IMR-90 (cell line): ENCODE measurements around the gene NIPAL3. TPM values are rescaled to one million over a fixed set of nuclear protein-coding genes. Genes with fewer than 3 reads are reported as not detected.

ENCODE experiments used
- ATAC-seq: fragments of 200-7000 bp; cut with Tn5 transposase; 2 replicates; pipeline ENCODE4 v1.9.1; 2020; ENCODE audit warnings: low read depth, mild to moderate bottlenecking, moderate library complexity
- BruUV-seq: library from RNA; stranded (reverse); fragments of 400-500 nt; replicated peaks from 2 replicates; lab custom pipeline; 2021; lab: Mats Ljungman, UMichigan
- CTCF ChIA-PET: fragments of 300-600 bp; formaldehyde crosslinking; extraction: SDS; loops from one replicate; lab custom pipeline; 2021; ENCODE audit warnings: antibody characterized with exemption; lab: Yijun Ruan, JAX
- POLR2A ChIA-PET: fragments of 300-600 bp; sonication (Branson Sonifier 250); formaldehyde crosslinking; loops from one replicate; lab custom pipeline; 2022; ENCODE audit warnings: antibody characterized with exemption; ENCODE audit not compliant: unreplicated experiment; lab: Charles Lee
- DNase-seq: peaks from one replicate; pipeline ENCODE4 v3.0.0; 2013
- H2AFZ ChIP-seq: replicated peaks from 2 replicates; pipeline ENCODE3; 2013; ENCODE audit warnings: low read length, mild to moderate bottlenecking; ENCODE audit not compliant: poor library complexity
- H2AK5ac ChIP-seq: 2 replicates; pipeline ENCODE4 v1.6.1; 2013; ENCODE audit warnings: low read depth, low read length, inconsistent platforms
- H2AK9ac ChIP-seq: replicated peaks from 2 replicates; pipeline ENCODE3; 2013; ENCODE audit warnings: mild to moderate bottlenecking, low read depth, low read length, moderate library complexity; ENCODE audit not compliant: poor library complexity
- H2BK120ac ChIP-seq: 2 replicates; pipeline ENCODE4 v1.6.1; 2013; ENCODE audit warnings: low read depth, low read length, inconsistent platforms
- H2BK15ac ChIP-seq: 3 replicates; pipeline ENCODE4 v1.6.1; 2013; ENCODE audit warnings: low read depth, low read length, inconsistent platforms
- H2BK20ac ChIP-seq: 2 replicates; pipeline ENCODE4 v1.6.1; 2013; ENCODE audit warnings: low read depth, mild to moderate bottlenecking, inconsistent platforms, low read length, moderate library complexity
- H2BK5ac ChIP-seq: 2 replicates; pipeline ENCODE4 v1.6.1; 2013; ENCODE audit warnings: mild to moderate bottlenecking, low read depth, low read length, inconsistent platforms; ENCODE audit not compliant: poor library complexity, severe bottlenecking
- H3K14ac ChIP-seq: replicated peaks from 2 replicates; pipeline ENCODE4 v1.6.1; 2013; ENCODE audit warnings: low read depth, low read length, inconsistent platforms
- H3K18ac ChIP-seq: 2 replicates; pipeline ENCODE4 v1.6.1; 2013; ENCODE audit warnings: low read depth, low read length, control low read depth
- H3K23ac ChIP-seq: 2 replicates; pipeline ENCODE4 v1.6.1; 2013; ENCODE audit warnings: low read depth, low read length, inconsistent platforms
- H3K27ac ChIP-seq: 2 replicates; pipeline ENCODE4 v1.5.1; 2013; ENCODE audit warnings: mild to moderate bottlenecking, control low read depth, low read length; ENCODE audit not compliant: insufficient read depth
- H3K27me3 ChIP-seq: 2 replicates; pipeline ENCODE4 v1.6.1; 2013; ENCODE audit warnings: low read length; ENCODE audit not compliant: control insufficient read depth, insufficient read depth
- H3K36me3 ChIP-seq: 2 replicates; pipeline ENCODE4 v1.6.1; 2013; ENCODE audit warnings: low read length, mixed read lengths; ENCODE audit not compliant: control insufficient read depth, insufficient read depth
- H3K4ac ChIP-seq: 2 replicates; pipeline ENCODE4 v1.6.1; 2013; ENCODE audit warnings: low read depth, low read length, inconsistent platforms
- H3K4me1 ChIP-seq: 2 replicates; pipeline ENCODE4 v1.6.1; 2013; ENCODE audit warnings: low read length, mixed read lengths; ENCODE audit not compliant: control insufficient read depth, insufficient read depth
- H3K4me2 ChIP-seq: 2 replicates; pipeline ENCODE4 v1.6.1; 2013; ENCODE audit warnings: low read depth, mild to moderate bottlenecking, control low read depth, low read length, moderate library complexity
- H3K4me3 ChIP-seq: 2 replicates; pipeline ENCODE4 v1.5.1; 2013; ENCODE audit warnings: low read depth, mild to moderate bottlenecking, control low read depth, low read length, moderate library complexity; ENCODE audit not compliant: insufficient read depth
- H3K56ac ChIP-seq: 2 replicates; pipeline ENCODE4 v1.6.1; 2013; ENCODE audit warnings: low read length, inconsistent platforms; ENCODE audit not compliant: insufficient read depth; ENCODE audit errors: extremely low read depth
- H3K79me1 ChIP-seq, 2 experiments: 2 replicates each; pipeline ENCODE4 v1.6.1; 2013; ENCODE audit warnings: low read length in 2 of 2, inconsistent platforms in 1 of 2, low read depth in 1 of 2
- H3K9ac ChIP-seq: 2 replicates; pipeline ENCODE4 v1.6.1; 2013; ENCODE audit warnings: low read depth, low read length, control low read depth
- H3K9me1 ChIP-seq: 2 replicates; pipeline ENCODE4 v1.6.1; 2013; ENCODE audit warnings: low read length, inconsistent platforms; ENCODE audit not compliant: insufficient read depth
- H3K9me3 ChIP-seq: 2 replicates; pipeline ENCODE4 v1.6.1; 2013; ENCODE audit warnings: low read length; ENCODE audit not compliant: control insufficient read depth, insufficient read depth
- H4K20me1 ChIP-seq: 2 replicates; pipeline ENCODE4 v1.6.1; 2013; ENCODE audit warnings: low read length, inconsistent platforms; ENCODE audit not compliant: insufficient read depth
- H4K5ac ChIP-seq: 2 replicates; pipeline ENCODE4 v1.6.1; 2013; ENCODE audit warnings: mild to moderate bottlenecking, low read depth, low read length, control low read depth
- H4K8ac ChIP-seq, 2 experiments: 2 replicates each; pipeline ENCODE4 v1.6.1; 2013; ENCODE audit warnings: low read depth in 2 of 2, low read length in 2 of 2, control low read depth in 1 of 2, inconsistent platforms in 1 of 2
- H4K91ac ChIP-seq: 2 replicates; pipeline ENCODE4 v1.6.1; 2013; ENCODE audit warnings: low read depth, low read length, inconsistent platforms; ENCODE audit not compliant: insufficient read depth
- BHLHE40 ChIP-seq: fragments of 150-350 bp; IDR thresholded peaks from 2 replicates; pipeline ENCODE4 v1.6.1; 2016; ENCODE audit warnings: mild to moderate bottlenecking, low read depth, low read length
- CHD1 ChIP-seq: IDR thresholded peaks from 2 replicates; pipeline ENCODE4 v1.6.1; 2012; ENCODE audit warnings: low read depth, low read length, improper control_type of control experiment
- FOS ChIP-seq: fragments of 150-350 bp; IDR thresholded peaks from 2 replicates; pipeline ENCODE4 v1.6.1; 2016; ENCODE audit warnings: low read depth, low read length
- MAZ ChIP-seq: IDR thresholded peaks from 2 replicates; pipeline ENCODE4 v1.6.1; 2012; ENCODE audit warnings: low read depth, mild to moderate bottlenecking, low read length, improper control_type of control experiment, moderate library complexity, borderline replicate concordance
- MXI1 ChIP-seq: IDR thresholded peaks from 2 replicates; pipeline ENCODE4 v1.6.1; 2012; ENCODE audit warnings: low read depth, mild to moderate bottlenecking, low read length, moderate library complexity, borderline replicate concordance
- POLR2A ChIP-seq: IDR thresholded peaks from 2 replicates; pipeline ENCODE4 v1.6.1; 2012; ENCODE audit warnings: mild to moderate bottlenecking, low read depth, low read length
- RCOR1 ChIP-seq: IDR thresholded peaks from 2 replicates; pipeline ENCODE4 v1.6.1; 2012; ENCODE audit warnings: mild to moderate bottlenecking, low read length, improper control_type of control experiment; ENCODE audit not compliant: insufficient replicate concordance
- RFX5 ChIP-seq: IDR thresholded peaks from 2 replicates; pipeline ENCODE4 v1.8.0; 2012; ENCODE audit warnings: low read depth, mild to moderate bottlenecking, low read length, moderate library complexity
- WGBS, 2 experiments: methylation state at CpG; one replicate each; pipeline versions ENCODE4 v1.1.5 to v1.1.7; 2013; ENCODE audit warnings: missing lambda C conversion rate in 2 of 2; ENCODE audit not compliant: insufficient read length in 1 of 2; ENCODE audit errors: extremely low coverage in 2 of 2; 5-methylcytosine and 5-hydroxymethylcytosine counted together
- dilution Hi-C: fragments of 300-500 bp; cut with HindIII; formaldehyde crosslinking; loops from one replicate; pipeline ENCODE4 v1.14.3; 2018; ENCODE audit warnings: low sequenced_read_pairs; ENCODE audit not compliant: unreplicated experiment
- in situ Hi-C: fragments of 300-500 bp; cut with MboI; formaldehyde crosslinking; loops from 3 replicates; pipeline ENCODE4 v1.14.3; 2019; ENCODE audit warnings: low sequenced_read_pairs, inconsistent platforms, mixed read lengths
- intact Hi-C: fragments of 100-400 bp; cut with micrococcal nuclease; formaldehyde crosslinking; loops from 2 replicates; pipeline ENCODE4 v1.10.0; 2022
- polyA plus RNA-seq, 3 experiments: library from polyadenylated mRNA; depleted of rRNA; stranded (reverse); fragments of >200 nt; gene quantifications; 2 replicates each; pipeline ENCODE4 v1.2.3, GENCODE V29; 2012; ENCODE audit warnings: low replicate concordance in 1 of 3
- total RNA-seq: library from RNA; depleted of rRNA; stranded (reverse); fragments of >200 nt; gene quantifications from 2 replicates; pipeline ENCODE4 v1.2.3, GENCODE V29; 2012
- TF ChIP-seq, protein P1 (sequence below): fragments of 150-350 bp; IDR thresholded peaks from 2 replicates; pipeline ENCODE4 v1.6.1; 2016; ENCODE audit warnings: low read depth, mild to moderate bottlenecking, low read length, moderate library complexity, borderline replicate concordance
- TF ChIP-seq, protein P2 (sequence below): fragments of 150-350 bp; IDR thresholded peaks from 2 replicates; pipeline ENCODE4 v1.6.1; 2017; ENCODE audit warnings: mild to moderate bottlenecking, antibody characterized with exemption, low read length, low read depth

Gene NIPAL3
- total and polyA plus RNA-seq, 2 of the 4 experiments (the other 2 are of a cell fraction): 55.0 to 123 TPM

DNA sequence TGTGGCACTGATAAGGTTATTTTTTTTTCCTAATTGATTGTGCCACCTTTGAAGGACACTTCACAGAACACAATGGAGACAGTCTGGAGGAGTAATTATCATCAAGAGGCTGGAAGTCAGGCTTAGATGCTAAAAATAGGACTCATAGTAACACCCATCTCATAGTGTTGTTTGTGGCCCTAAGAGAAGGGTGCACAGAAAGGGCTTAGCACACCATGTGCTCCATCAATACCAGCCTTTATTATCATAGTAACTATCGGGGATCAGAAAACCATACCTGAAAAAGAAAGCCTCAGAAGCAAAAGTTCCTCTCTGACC, 11.9 kb downstream of the NIPAL3 start:
- BruUV-seq: no TSS peak
- Histone ChIP-seq H3K4me3 (no peak overlapping the region), H4K5ac (no peak overlapping the region), H4K91ac (no peak overlapping the region), H4K8ac (no peak overlapping the region), H3K4me1 (no peaks in the 10 kb centered on the region), H3K9me1 (peaks cover 7% of the 10 kb centered on the region), H2BK120ac (no peak overlapping the region), H3K4me2 (no peak overlapping the region), H2BK15ac (no peak overlapping the region), H3K36me3 (peaks cover 4% of the 10 kb centered on the region; the same call in 1 of the 2 replicates), H2AFZ (no peak overlapping the region), H2BK5ac (no peak overlapping the region), H3K14ac (no peak overlapping the region), H3K9me3 (no peaks in the 10 kb centered on the region), H3K56ac (no peak overlapping the region), H3K27ac (no peak overlapping the region), H3K23ac (no peak overlapping the region), H3K27me3 (no peaks in the 10 kb centered on the region), H3K79me1 (peaks cover 38 to 49% of the 10 kb centered on the region in 2 experiments; a peak in 3 of 4 replicates), H2AK5ac (no peak overlapping the region), H4K20me1 (0 out of 2 replicates have a peak, but pooled peaks cover 2% of the 10 kb centered on the region), H2BK20ac (no peak overlapping the region), H3K18ac (no peak overlapping the region), H2AK9ac (no peak overlapping the region), H3K4ac (no peak overlapping the region), H3K9ac (no peak overlapping the region)
- dilution Hi-C loops (no loop called here), intact Hi-C loops (no loop called here), in situ Hi-C loops (no loop called here)
- DNase-seq: no peak
- no peak for ATAC-seq
- ChIA-PET POLR2A (no interaction called here), CTCF (no interaction called here)
- WGBS, 2 experiments: no CpG with 5 or more reads among the region's 1 CpG
- TF ChIP-seq FOS (no peak), POLR2A (no peak), MAZ (no peak), CHD1 (no peak), MXI1 (no peak), RFX5 (no peak), BHLHE40 (no peak), RCOR1 (no peak)
- TF ChIP-seq, protein P1, sequence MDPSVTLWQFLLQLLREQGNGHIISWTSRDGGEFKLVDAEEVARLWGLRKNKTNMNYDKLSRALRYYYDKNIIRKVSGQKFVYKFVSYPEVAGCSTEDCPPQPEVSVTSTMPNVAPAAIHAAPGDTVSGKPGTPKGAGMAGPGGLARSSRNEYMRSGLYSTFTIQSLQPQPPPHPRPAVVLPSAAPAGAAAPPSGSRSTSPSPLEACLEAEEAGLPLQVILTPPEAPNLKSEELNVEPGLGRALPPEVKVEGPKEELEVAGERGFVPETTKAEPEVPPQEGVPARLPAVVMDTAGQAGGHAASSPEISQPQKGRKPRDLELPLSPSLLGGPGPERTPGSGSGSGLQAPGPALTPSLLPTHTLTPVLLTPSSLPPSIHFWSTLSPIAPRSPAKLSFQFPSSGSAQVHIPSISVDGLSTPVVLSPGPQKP: no peak
- TF ChIP-seq, protein P2, sequence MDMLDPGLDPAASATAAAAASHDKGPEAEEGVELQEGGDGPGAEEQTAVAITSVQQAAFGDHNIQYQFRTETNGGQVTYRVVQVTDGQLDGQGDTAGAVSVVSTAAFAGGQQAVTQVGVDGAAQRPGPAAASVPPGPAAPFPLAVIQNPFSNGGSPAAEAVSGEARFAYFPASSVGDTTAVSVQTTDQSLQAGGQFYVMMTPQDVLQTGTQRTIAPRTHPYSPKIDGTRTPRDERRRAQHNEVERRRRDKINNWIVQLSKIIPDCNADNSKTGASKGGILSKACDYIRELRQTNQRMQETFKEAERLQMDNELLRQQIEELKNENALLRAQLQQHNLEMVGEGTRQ: no peak
